Kidney epithelial cell (primary cell): ENCODE measurements around the gene KIRREL3. TPM values are rescaled to one million over a fixed set of nuclear protein-coding genes. Genes with fewer than 3 reads are reported as not detected.

Experiments used
- DNase-seq: peaks from one replicate; pipeline ENCODE4 v3.0.0-alpha.2; 2010; ENCODE audit warnings: low read depth
- H3K27me3 ChIP-seq: 2 replicates; pipeline ENCODE4 v1.6.0; 2011; ENCODE audit warnings: low read length; ENCODE audit not compliant: control insufficient read depth, insufficient read depth
- H3K36me3 ChIP-seq: 2 replicates; pipeline ENCODE4 v1.5.1; 2011; ENCODE audit warnings: low read length; ENCODE audit not compliant: control insufficient read depth, insufficient read depth
- H3K4me3 ChIP-seq: 2 replicates; pipeline ENCODE4 v1.5.1; 2011; ENCODE audit warnings: low read depth, mild to moderate bottlenecking, control low read depth, low read length
- total RNA-seq: library from RNA; depleted of rRNA; stranded (reverse); fragments of >200 nt; gene quantifications from 2 replicates; pipeline ENCODE4 v1.2.3, GENCODE V29; 2015
- TF ChIP-seq, protein P1 (sequence below): IDR thresholded peaks from 2 replicates; pipeline ENCODE4 v1.5.1; 2011; ENCODE audit warnings: mild to moderate bottlenecking, moderate library complexity, low read length, control low read depth, inconsistent platforms; ENCODE audit not compliant: insufficient read depth, poor library complexity, severe bottlenecking

The KIRREL3 gene
- total RNA-seq, 1 donor from 2014 or later: 1.3 TPM

DNA sequence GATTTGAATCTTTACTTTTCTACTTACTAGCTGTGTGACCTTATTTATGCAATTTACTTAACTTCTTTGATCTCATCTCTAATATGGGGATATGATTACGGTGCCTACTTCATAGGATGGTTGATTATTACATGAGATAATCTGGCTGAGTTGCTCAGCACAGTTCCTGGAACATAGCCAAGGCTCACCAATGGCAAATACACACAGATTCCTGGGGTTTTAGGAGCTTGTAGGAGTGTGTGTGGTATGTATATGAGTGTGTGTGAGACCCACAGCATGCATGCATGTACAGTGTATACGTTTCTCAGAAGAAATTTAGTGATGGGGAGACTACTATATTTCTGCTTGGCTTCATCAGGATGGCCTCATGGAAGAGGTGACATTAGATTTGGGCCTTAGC is 256.9 kb downstream of the KIRREL3 start:
- Histone ChIP-seq H3K36me3 (no peaks in the 10 kb centered on the region), H3K4me3 (no peak overlapping the region), H3K27me3 (no peaks in the 10 kb centered on the region)
- TF ChIP-seq, protein P1, sequence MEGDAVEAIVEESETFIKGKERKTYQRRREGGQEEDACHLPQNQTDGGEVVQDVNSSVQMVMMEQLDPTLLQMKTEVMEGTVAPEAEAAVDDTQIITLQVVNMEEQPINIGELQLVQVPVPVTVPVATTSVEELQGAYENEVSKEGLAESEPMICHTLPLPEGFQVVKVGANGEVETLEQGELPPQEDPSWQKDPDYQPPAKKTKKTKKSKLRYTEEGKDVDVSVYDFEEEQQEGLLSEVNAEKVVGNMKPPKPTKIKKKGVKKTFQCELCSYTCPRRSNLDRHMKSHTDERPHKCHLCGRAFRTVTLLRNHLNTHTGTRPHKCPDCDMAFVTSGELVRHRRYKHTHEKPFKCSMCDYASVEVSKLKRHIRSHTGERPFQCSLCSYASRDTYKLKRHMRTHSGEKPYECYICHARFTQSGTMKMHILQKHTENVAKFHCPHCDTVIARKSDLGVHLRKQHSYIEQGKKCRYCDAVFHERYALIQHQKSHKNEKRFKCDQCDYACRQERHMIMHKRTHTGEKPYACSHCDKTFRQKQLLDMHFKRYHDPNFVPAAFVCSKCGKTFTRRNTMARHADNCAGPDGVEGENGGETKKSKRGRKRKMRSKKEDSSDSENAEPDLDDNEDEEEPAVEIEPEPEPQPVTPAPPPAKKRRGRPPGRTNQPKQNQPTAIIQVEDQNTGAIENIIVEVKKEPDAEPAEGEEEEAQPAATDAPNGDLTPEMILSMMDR: no peak
- DNase-seq: no peak

DNA sequence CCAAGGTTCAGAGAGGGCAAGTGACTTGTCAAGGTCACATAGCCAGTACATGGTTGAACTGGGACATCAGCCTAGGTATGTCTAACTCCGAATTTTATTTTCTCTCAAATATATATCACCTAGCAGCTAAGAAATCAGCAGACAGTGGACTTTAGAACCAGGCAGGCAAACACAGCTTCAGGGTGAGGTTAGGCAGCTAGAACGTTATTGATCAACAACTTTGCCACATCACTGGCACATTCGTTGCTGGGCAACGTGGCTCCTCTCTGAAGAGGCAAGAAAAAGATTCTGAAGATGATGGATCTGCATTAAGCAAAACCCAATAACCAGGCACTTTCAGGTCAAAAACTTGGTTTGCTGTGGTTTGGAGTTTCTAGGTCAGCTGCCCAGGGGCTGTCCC is 258.0 kb downstream of the KIRREL3 start:
- TF ChIP-seq, protein P1: no peak
- H3K36me3 ChIP-seq: no peaks in the 10 kb centered on the region
- no peak overlapping the region for H3K4me3 ChIP-seq
- DNase-seq: no peak
- H3K27me3 ChIP-seq: no peaks in the 10 kb centered on the region

GRCh38 chr11:126740846-126741245 is 259.7 kb downstream of the KIRREL3 start:
- Histone ChIP-seq H3K4me3 (no peak overlapping the region), H3K27me3 (no peaks in the 10 kb centered on the region), H3K36me3 (no peaks in the 10 kb centered on the region)
- no peak for DNase-seq
- TF ChIP-seq, protein P1: no peak

- DNase-seq: no peak
- no peaks in the 10 kb centered on the region for H3K36me3 ChIP-seq
- TF ChIP-seq, protein P1: no peak
- H3K4me3 ChIP-seq: no peak overlapping the region
- H3K27me3 ChIP-seq: no peaks in the 10 kb centered on the region
These were observed 260.9 kb downstream of the KIRREL3 start for GRCh38 chr11:126739499-126740145.

- no peak for DNase-seq
- Histone ChIP-seq H3K27me3 (no peaks in the 10 kb centered on the region), H3K36me3 (no peaks in the 10 kb centered on the region), H3K4me3 (no peak overlapping the region)
- TF ChIP-seq, protein P1: no peak
These were observed 262.1 kb downstream of the KIRREL3 start for GRCh38 chr11:126738295-126739031.
